Small intestine (tissue), 7 donors: ENCODE data around the gene IDH3B. TPM values are rescaled to one million over a fixed set of nuclear protein-coding genes. Genes with fewer than 3 reads are reported as not detected.
"Not testable (repeated sequence)": the region's sequence is repeated elsewhere in the genome, so short reads cannot be mapped to it uniquely, and the experiment has no call there.

Source experiments
- DNase-seq, 2 donors: peaks; one replicate each; pipeline versions ENCODE4 v3.0.0 to v3.0.0-alpha.2; 2013
- FAIRE-seq: peaks from 2 replicates; lab custom pipeline; 2012; peaks lifted over from hg19 to GRCh38; lab: Jason Lieb, UNC
- H3K27ac ChIP-seq, 3 donors: one replicate each; pipeline ENCODE4 v1.5.1; 2013; ENCODE audit warnings: low read length in 2 of 3, mild to moderate bottlenecking in 2 of 3, control low read depth in 1 of 3, inconsistent platforms in 1 of 3, low read depth in 1 of 3, moderate library complexity in 1 of 3
- H3K27me3 ChIP-seq, 3 donors: one replicate each; pipeline ENCODE4 v1.6.1; 2013; ENCODE audit warnings: low read length in 3 of 3, inconsistent platforms in 1 of 3; ENCODE audit not compliant: control insufficient read depth in 3 of 3, insufficient read depth in 3 of 3
- H3K36me3 ChIP-seq, 3 donors: one replicate each; pipeline ENCODE4 v1.6.1; 2013; ENCODE audit warnings: low read length in 3 of 3, inconsistent platforms in 1 of 3, low read depth in 1 of 3, mild to moderate bottlenecking in 1 of 3, moderate library complexity in 1 of 3; ENCODE audit not compliant: control insufficient read depth in 3 of 3, insufficient read depth in 2 of 3
- H3K4me1 ChIP-seq, 3 donors: one replicate each; pipeline ENCODE4 v1.6.1; 2013; ENCODE audit warnings: low read length in 2 of 3, inconsistent platforms in 1 of 3, low read depth in 1 of 3, mild to moderate bottlenecking in 1 of 3, moderate library complexity in 1 of 3; ENCODE audit not compliant: control insufficient read depth in 3 of 3, insufficient read depth in 2 of 3
- H3K4me3 ChIP-seq, 3 donors: one replicate each; pipeline ENCODE4 v1.5.1; 2013; ENCODE audit warnings: low read length in 3 of 3, control low read depth in 1 of 3, inconsistent platforms in 1 of 3, low read depth in 1 of 3, mild to moderate bottlenecking in 1 of 3, moderate library complexity in 1 of 3
- H3K9me3 ChIP-seq, 2 donors: one replicate each; pipeline ENCODE4 v1.6.1; 2013; ENCODE audit warnings: low read depth in 1 of 2, low read length in 1 of 2; ENCODE audit not compliant: control insufficient read depth in 2 of 2, insufficient read depth in 1 of 2
- WGBS, 3 donors: extraction: QIAGEN DNeasy Blood & Tissue Kit; methylation state at CpG; one replicate each; pipeline ENCODE4 v1.1.7; 2013; 5-methylcytosine and 5-hydroxymethylcytosine counted together
- polyA plus RNA-seq, 4 donors: library from polyadenylated mRNA; stranded (reverse) in 3 of 4; unstranded in 1 of 4; fragments of 200-250 nt in 3 of 4; fragments of 120-200 nt in 1 of 4; gene quantifications; one replicate each; pipeline versions ENCODE4 v1.2.1 to v1.2.3, GENCODE V29; 2013
- donor health status: healthy with polysubstance abuse.
- donor health status: control.
- donor health status: control.
- donor health status: Bipolar disorder and iron deficiency.
- donor health status: healthy.

The IDH3B gene
- polyA plus RNA-seq, 4 donors = 116 to 142 (median 129) TPM

DNA sequence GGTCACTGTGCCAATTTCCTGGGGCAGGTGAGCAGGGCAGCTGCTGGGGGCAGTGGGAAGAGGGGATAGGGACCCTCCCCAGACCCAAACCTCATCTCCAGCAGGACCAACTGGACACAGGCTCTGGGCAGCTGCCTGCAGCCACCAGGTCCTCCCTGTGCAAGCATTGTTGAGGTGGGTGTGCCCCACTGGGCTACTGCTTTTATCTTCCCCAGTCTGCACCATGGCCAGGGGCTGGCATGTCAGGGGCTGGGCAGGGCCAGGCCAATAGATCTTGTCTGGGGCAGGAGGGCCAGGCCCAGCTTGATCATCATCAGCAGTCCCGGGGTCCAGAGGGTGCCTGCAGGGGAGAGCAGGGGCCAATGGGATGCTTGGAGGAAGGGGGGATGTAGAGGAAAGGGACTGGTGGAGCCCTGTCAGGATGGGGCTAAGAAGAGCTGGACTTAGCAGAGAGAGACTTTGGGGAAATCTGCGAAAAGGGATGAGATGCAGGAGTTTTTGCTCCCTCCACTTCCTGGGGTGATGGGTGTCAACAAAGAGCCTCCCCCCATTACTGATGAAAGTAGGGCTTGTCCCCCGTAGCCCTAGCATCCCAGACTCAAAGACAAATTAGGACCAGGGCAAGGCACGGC, 34.3 kb upstream of the IDH3B start:
- FAIRE-seq = no peak
- DNase-seq = no peak
- Histone ChIP-seq H3K36me3 (no peaks in the 10 kb centered on the region), H3K9me3 (no peaks in the 10 kb centered on the region), H3K27me3 (peaks cover 4 to 54% (median 14%) of the 10 kb centered on the region in 3 donors), H3K4me3 (no peak overlapping the region), H3K4me1 (no peaks in the 10 kb centered on the region), H3K27ac (no peak overlapping the region)
- 69 to 87% (median 79%) methylated on average over 4 of the region's 4 CpGs for WGBS, 3 donors

GRCh38 chr20:2697768-2698167, 33.8 kb upstream of the IDH3B start:
- H3K36me3 ChIP-seq = no peaks in the 10 kb centered on the region
- DNase-seq (no peak), FAIRE-seq (no peak)
- no peaks in the 10 kb centered on the region for H3K9me3 ChIP-seq
- 29 to 41% (median 38%) methylated on average over 3 of the region's 3 CpGs for WGBS, 3 donors
- peaks cover 4 to 54% (median 14%) of the 10 kb centered on the region in 3 donors for H3K27me3 ChIP-seq
- no peak overlapping the region for H3K27ac ChIP-seq
- H3K4me3 ChIP-seq = no peak overlapping the region
- no peaks in the 10 kb centered on the region for H3K4me1 ChIP-seq

DNA sequence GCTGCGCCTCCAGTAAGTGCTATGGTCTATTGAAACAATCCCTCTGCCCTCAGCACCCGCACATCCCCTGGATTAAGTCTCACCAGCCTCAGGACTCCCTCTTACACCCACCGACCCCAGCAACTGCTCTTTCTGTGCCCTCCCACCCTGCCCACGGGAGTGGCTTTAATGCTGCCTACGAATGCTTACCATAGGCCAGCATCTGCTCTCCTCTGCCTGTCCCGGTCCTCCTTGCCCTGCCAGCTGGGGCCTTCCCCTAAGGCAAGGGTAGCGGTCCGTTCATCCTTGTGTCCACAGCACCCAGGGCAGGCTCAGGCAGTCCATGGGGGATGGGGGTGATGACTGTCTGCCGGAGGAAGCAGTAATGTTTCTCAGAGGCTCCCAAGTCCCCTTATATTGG, 32.6 kb upstream of the IDH3B start:
- FAIRE-seq (no peak), DNase-seq (no peak)
- Histone ChIP-seq H3K27me3 (peaks cover 4 to 59% (median 14%) of the 10 kb centered on the region in 3 donors), H3K4me1 (no peaks in the 10 kb centered on the region), H3K9me3 (no peaks in the 10 kb centered on the region), H3K36me3 (no peaks in the 10 kb centered on the region), H3K4me3 (no peak overlapping the region), H3K27ac (no peak overlapping the region)
- WGBS, 3 donors = 84 to 91% (median 87%) methylated on average over 9 of the region's 9 CpGs

- WGBS, 3 donors = 89 to 93% (median 92%) methylated on average over 12 of the region's 12 CpGs
- not testable (repeated sequence) for H3K27ac ChIP-seq, H3K4me1 ChIP-seq, H3K36me3 ChIP-seq, H3K4me3 ChIP-seq, DNase-seq, H3K9me3 ChIP-seq, FAIRE-seq
- H3K27me3 ChIP-seq = peaks cover 10 to 59% (median 14%) of the 10 kb centered on the region in 3 donors
Observed at GRCh38 chr20:2695984-2696525, 32.0 kb upstream of the IDH3B start.

- WGBS, 3 donors = 80 to 82% (median 80%) methylated on average over 13 of the region's 13 CpGs
- Histone ChIP-seq H3K27me3 (peaks cover 11 to 58% (median 16%) of the 10 kb centered on the region in 3 donors), H3K9me3 (no peaks in the 10 kb centered on the region), H3K4me3 (no peak overlapping the region), H3K27ac (no peak overlapping the region), H3K36me3 (no peaks in the 10 kb centered on the region), H3K4me1 (no peaks in the 10 kb centered on the region)
- no peak for FAIRE-seq
- DNase-seq = no peak
Observed at GRCh38 chr20:2695206-2695983, 31.4 kb upstream of the IDH3B start.

DNA sequence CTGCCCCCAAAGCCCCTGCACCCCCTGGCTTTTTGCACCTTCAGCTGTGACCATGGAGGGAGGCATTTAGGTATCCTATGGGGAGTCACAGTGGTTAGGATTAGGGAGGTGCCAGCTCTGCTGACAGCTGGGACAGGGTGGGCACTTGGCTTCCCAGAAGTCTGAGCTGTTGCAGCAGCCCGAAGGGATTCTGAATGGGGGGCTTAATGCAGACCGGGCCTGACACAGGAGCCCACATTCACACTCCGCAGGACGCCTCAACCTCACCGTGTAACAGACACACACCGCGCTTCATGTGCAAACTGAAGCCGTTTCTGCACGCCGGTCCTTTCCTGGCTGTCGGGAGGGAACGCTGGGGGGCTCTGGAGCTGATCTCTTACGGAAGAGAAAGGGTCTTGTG, 30.5 kb upstream of the IDH3B start:
- Histone ChIP-seq H3K4me3 (no peak overlapping the region), H3K4me1 (no peaks in the 10 kb centered on the region), H3K27me3 (peaks cover 11 to 61% (median 14%) of the 10 kb centered on the region in 3 donors), H3K9me3 (no peaks in the 10 kb centered on the region), H3K36me3 (no peaks in the 10 kb centered on the region), H3K27ac (no peak overlapping the region)
- FAIRE-seq (no peak), DNase-seq (no peak)
- 60 to 71% (median 65%) methylated on average over 13 of the region's 13 CpGs for WGBS, 3 donors

DNA sequence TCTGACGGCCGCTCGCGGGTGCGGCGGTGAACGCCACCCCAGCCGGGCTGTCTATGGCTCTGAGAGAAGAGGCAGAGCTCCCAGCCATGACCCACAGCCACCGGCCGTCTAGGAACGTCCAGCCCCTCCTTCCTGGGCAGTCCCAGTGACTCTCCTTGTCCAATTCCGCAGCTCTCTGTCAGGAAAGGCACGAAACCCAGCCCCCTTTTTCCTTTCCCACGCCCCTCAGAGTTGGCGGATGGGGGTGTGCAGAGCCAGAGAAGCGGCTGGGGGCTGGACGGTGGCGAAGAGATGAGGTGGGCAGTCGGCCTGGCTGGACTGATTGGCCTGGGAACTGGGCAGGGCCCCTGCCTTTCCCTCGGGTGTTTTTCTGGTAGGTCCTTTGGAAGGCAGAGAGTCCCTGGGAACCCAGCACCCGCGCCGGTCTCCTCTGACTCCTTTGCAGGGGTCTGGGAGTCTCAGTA, 30.0 kb upstream of the IDH3B start:
- DNase-seq = no peak
- no peak for FAIRE-seq
- H3K4me1 ChIP-seq = no peaks in the 10 kb centered on the region
- no peak overlapping the region for H3K27ac ChIP-seq
- H3K27me3 ChIP-seq = peaks cover 11 to 61% (median 14%) of the 10 kb centered on the region in 3 donors
- H3K4me3 ChIP-seq = peak overlapping the region in 1 of 3 donors; percentile 62
- H3K36me3 ChIP-seq = no peaks in the 10 kb centered on the region
- 20 to 21% (median 20%) methylated on average over 22 to 23 of the region's 23 CpGs for WGBS, 3 donors
- no peaks in the 10 kb centered on the region for H3K9me3 ChIP-seq

DNA sequence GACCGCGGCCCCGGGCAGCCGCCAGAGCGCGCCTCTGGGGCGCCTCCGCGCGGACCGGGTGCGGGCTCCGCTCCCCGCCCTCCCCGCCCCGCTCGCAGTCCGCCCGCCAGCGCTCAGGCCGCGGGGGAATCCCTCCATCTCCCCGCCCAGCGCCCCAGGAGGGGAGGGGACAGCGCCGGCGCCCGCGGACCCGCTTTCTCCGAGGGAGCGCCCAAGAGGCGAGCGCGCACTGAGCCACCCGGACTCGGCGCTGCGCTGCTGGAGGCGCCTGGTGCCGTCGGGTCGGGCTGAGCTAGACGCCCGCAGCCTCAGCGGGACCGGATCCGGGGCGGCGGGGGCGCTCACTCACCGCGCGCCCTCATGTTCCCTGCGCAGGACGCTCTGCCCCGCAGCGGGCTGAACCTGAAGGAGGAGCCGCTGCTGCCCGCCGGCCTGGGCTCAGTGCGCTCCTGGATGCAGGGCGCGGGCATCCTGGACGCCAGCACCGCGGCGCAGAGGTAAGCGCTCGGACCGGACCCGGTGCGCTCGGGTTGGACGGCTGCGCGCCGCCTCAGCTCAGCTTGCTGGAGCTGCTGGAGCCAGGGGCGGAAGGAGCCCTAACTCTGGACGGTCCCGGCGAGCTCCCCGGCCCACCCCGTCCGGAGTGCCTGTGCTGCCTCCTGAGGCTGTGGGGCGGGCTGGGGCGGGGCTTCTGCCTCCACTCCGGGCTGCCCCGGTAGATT, 29.4 kb upstream of the IDH3B start:
- H3K27ac ChIP-seq = no peak overlapping the region
- peak in 1 of 2 donors; percentile 56 for DNase-seq
- peak overlapping the region in 2 of 3 donors; percentile 16 to 62 for H3K4me3 ChIP-seq

More for the DNA sequence above, 29.4 kb upstream of the IDH3B start:
- H3K36me3 ChIP-seq = no peaks in the 10 kb centered on the region
- 2 to 7% (median 4%) methylated on average over 31 to 89 of the region's 89 CpGs for WGBS, 3 donors
- peaks cover 11 to 65% (median 14%) of the 10 kb centered on the region in 3 donors for H3K27me3 ChIP-seq
- no peak for FAIRE-seq
- H3K4me1 ChIP-seq = no peaks in the 10 kb centered on the region
- no peaks in the 10 kb centered on the region for H3K9me3 ChIP-seq
